ENCODE measurements around the gene SCART1.

The SCART1 gene

GRCh38 chr10:133454204-133454893, 604 bp downstream of the SCART1 start:
- no peak for DNase-seq (ENCODE audit: extremely low read depth in 1 of 2, low read depth in 1 of 2)

GRCh38 chr10:133455196-133455595, 1.5 kb downstream of the SCART1 start:
- DNase-seq (ENCODE audit: extremely low read depth in 1 of 2, low read depth in 1 of 2), result no peak

- DNase-seq (ENCODE audit: extremely low read depth in 1 of 2, low read depth in 1 of 2), result no peak
These were observed 1.9 kb downstream of the SCART1 start for GRCh38 chr10:133455611-133456031.

- no peak for DNase-seq (ENCODE audit: extremely low read depth in 1 of 2, low read depth in 1 of 2)
These were observed 2.6 kb downstream of the SCART1 start for GRCh38 chr10:133456041-133456951.

- no peak for DNase-seq (ENCODE audit: extremely low read depth in 1 of 2, low read depth in 1 of 2)
These were observed 3.5 kb downstream of the SCART1 start for GRCh38 chr10:133457100-133457841.

- no peak for DNase-seq (ENCODE audit: extremely low read depth in 1 of 2, low read depth in 1 of 2)
These were observed 4.4 kb downstream of the SCART1 start for GRCh38 chr10:133458021-133458709.

- no peak for DNase-seq (ENCODE audit: extremely low read depth in 1 of 2, low read depth in 1 of 2)
These were observed 5.1 kb downstream of the SCART1 start for GRCh38 chr10:133458710-133459453.

- DNase-seq (ENCODE audit: extremely low read depth in 1 of 2, low read depth in 1 of 2), result no peak
These were observed 5.9 kb downstream of the SCART1 start for GRCh38 chr10:133459454-133460207.

- no peak for DNase-seq (ENCODE audit: extremely low read depth in 1 of 2, low read depth in 1 of 2)
These were observed 6.5 kb downstream of the SCART1 start for GRCh38 chr10:133460208-133460769.

GRCh38 chr10:133461027-133461426, 7.3 kb downstream of the SCART1 start:
- DNase-seq (ENCODE audit: extremely low read depth in 1 of 2, low read depth in 1 of 2), result no peak

- DNase-seq (ENCODE audit: extremely low read depth in 1 of 2, low read depth in 1 of 2), result no peak
These were observed 8.1 kb downstream of the SCART1 start for GRCh38 chr10:133461841-133462240.

- no peak for DNase-seq (ENCODE audit: extremely low read depth in 1 of 2, low read depth in 1 of 2)
These were observed 9.0 kb downstream of the SCART1 start for GRCh38 chr10:133462512-133463305.

GRCh38 chr10:133464582-133465031, 10.9 kb downstream of the SCART1 start:
- no peak for DNase-seq (ENCODE audit: extremely low read depth in 1 of 2, low read depth in 1 of 2)

GRCh38 chr10:133465191-133465949, 11.6 kb downstream of the SCART1 start:
- no peak for DNase-seq (ENCODE audit: extremely low read depth in 1 of 2, low read depth in 1 of 2)

GRCh38 chr10:133465950-133466474, 12.3 kb downstream of the SCART1 start:
- no peak for DNase-seq (ENCODE audit: extremely low read depth in 1 of 2, low read depth in 1 of 2)

- DNase-seq (ENCODE audit: extremely low read depth in 1 of 2, low read depth in 1 of 2), result no peak
These were observed 13.0 kb downstream of the SCART1 start for GRCh38 chr10:133466683-133467275.

Measured in activated CD8-positive, alpha-beta memory T cell treated with anti-CD3 and anti-CD28 coated beads for 1 hour (primary cell).